ENCODE results near the gene ST6GALNAC4. TPM values are rescaled to one million over a fixed set of nuclear protein-coding genes. Genes with fewer than 3 reads are reported as not detected.

ST6GALNAC4 gene
- total RNA-seq, 1 donor from 2014 or later: 50.0 TPM

DNA sequence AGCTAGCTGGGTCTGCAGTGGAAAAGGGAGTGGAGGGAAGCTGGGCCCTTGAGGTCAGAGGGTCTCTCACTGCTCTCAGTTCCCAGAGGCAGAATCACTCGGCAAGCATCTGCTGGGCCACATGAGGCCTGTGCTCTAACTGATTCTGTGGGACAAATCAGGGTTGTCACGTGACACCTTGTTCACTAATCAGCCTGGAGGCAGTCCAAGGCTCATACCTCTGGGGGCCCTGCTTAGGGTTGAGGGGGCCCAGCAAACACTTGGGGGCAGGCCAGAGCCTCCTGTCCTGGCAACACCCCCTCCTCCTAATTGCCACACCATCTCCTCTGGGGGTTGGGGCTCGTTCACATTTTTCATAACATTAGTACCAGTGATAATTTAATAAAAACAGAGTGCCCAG is 29.9 kb upstream of the ST6GALNAC4 start:
- no peak for DNase-seq

DNA sequence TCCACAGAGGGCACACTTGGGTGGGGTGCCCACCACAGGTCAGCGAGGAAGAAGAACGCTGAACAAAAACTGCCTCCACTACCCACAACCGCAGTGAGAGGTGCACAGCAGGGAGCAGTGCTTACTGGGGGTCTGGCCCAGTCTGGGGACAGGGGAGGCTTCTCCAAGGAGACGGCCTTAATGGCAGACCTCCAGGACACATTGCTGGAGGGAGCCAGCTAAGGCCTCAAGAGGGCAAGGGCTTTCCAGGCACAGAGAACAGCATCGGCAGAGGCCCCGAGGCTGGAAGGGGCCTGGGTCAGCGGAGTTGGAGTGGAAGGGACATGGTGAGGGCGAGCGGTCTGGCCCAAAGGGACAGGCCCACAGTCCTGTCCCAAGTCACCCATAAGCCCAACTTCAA is 29.1 kb upstream of the ST6GALNAC4 start:
- DNase-seq: no peak

DNA sequence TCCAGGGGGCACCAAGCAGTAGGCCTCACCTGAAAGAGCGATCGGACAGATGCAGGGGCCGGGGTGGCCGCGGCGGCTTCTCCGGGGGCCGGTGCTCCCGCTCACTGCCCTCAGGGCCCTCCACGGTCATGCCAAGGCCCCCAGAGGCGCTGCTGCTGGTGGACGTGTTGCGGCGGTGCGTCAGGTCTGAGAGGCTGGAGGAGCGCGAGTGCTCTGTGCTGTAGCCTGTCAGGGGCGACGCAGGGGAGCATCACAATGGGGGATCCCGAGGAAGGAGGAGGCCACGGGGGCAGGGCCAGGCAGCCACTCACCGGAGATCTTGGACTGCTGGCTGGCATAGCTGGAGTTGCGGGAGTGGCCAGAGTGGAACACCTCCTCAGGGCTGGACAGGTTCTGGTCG is 28.5 kb upstream of the ST6GALNAC4 start:
- DNase-seq: no peak

- DNase-seq: no peak
These were observed 27.9 kb upstream of the ST6GALNAC4 start for GRCh38 chr9:127944586-127945218.

GRCh38 chr9:127943731-127944144 is 26.9 kb upstream of the ST6GALNAC4 start:
- peak; percentile 90 for DNase-seq

DNA sequence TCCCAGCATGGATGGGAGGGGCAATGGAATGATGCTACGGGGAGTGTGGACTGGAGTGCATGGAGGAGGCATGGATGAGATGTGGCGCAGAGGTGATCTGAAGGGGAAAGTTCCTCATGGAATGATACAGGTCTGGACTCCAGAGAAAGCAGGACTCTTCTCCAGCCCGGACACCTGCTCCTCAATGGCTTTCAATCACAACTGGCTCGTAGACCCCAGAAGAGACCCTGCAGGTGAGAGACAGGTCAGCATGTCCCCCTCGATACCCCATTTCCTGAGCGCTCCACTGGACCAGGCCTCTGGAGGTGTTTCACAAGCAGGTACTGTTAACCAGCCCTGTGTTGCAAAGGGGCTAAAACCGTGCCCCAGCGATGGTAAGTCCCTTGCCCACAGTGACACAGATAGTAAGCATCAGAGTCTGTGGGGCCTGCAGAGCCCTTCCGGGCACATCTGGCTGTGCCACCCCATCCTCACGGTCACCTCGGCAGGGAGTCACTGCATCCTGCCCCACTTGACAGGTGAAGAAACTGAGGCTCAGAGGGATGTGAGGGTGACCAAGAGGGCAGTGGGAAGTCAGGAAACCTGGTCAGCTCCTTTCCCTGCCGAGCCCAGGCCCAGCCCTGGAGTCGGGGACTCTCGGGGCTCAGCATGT is 26.3 kb upstream of the ST6GALNAC4 start:
- no peak for DNase-seq

DNA sequence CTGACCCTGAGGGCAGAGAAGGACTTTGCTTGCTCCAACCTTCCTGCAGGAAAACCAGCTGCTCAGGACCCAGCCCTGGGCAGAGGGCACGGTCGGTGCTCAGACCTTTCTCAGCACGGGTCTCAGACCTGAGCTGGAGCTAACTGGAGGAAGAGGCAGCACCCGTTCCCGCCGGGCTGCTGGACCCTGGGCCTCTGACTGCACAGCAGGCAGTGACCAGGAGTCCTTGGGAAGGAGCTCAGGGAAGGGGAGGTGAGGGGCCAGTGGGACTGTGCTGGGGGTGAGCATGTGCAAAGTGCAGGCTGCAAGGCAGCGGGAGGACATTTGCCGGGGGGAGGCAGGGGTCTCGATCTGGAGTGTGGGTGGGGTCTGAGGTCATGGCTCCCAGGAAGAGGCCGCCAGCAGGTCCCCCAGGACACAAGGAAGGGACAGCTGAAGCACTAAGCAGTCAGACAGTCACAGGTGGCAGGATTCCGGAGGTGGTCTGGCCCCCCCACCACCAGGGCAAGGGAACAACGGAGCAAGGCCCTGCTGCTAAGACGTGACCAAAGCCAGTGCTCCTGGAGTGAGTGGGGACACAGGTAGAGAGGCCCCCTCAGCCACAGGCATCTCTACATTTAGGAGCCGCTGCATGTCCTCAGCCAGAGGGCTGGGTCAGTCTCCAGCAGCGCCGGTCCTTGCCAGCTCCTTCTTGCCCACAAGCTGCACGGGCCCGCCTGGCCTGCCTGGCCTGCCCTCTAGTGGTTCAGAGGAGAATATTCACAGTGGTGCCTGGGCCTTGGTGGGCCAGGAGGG is 25.6 kb upstream of the ST6GALNAC4 start:
- DNase-seq: peak; percentile 84

DNA sequence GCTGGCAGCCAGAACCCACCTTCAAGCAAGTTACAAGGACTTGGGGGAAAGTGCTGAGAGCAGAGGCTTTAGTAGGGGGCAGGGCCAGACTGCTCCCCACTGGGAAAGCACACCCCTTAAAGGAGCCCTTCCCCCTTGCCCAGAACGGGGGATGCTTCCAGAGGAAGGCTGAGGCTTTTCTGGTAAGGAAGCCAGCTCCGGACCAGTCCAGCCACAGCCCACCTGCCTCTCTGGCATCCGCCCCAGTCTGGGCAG is 25.0 kb upstream of the ST6GALNAC4 start:
- DNase-seq: no peak

DNA sequence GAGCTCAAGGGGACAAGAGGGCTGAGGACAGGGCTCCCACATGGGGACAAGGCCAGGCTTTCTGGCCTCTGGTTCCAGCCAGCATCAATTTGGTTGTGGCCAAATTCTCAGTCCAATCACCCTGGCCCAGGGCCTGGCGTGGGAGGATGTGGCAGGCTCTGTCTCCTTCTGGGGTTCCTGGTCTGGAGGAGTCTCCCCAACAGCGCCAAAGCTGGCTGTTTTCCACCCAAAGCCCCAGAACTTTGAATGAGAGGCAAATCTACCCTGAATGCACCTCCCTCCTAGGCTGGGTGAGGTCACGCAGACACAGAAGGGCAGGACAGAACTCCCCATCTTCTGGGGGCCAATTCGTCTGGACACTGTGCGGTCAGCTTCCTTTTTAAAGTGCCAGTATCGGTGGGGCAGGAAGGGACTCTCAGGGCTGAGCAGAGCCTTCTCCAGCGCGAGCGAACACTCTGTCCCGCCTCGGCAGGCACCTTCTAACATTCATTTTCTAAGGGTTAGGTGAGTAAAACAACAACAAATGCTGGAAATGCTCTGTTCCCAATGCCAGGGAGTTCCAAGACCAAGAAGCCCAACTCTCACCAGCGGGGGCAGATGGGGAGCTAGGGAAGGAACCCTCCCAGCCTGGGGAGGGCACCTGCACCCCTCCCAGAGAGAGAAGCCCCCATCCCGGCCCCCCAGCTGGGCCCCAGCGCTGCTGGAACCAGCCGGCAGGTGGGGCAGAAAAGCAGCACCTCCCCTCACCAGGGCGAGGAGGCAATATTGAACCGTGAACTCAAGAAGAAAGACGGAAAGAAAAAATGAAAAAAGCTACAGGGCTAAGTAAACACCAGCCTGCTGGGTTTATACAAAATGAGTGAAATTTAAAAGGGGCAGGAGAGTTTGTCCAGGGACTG is 24.5 kb upstream of the ST6GALNAC4 start:
- DNase-seq: no peak

- no peak for DNase-seq
These were observed 23.8 kb upstream of the ST6GALNAC4 start for GRCh38 chr9:127940593-127940992.

DNA sequence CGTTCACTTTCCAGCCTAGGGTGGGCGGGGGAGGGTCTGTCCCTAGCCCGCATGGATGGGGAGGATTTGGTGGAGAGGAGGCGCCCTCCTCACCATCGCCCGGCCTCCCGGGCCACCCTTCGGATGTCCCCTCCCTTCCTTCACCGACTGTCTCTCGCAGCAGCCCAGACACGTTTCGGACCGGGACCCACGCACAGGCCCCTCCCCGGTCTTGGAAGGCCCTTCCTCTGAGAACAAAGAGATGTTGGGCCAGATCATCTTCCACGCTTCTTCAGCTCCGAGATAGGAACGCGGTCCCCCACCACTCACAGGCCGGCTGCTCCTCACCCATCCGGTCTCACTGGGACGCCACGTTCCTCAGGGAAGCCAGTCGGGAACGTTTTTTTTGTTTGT is 21.5 kb upstream of the ST6GALNAC4 start:
- DNase-seq: peak; percentile 41

DNA sequence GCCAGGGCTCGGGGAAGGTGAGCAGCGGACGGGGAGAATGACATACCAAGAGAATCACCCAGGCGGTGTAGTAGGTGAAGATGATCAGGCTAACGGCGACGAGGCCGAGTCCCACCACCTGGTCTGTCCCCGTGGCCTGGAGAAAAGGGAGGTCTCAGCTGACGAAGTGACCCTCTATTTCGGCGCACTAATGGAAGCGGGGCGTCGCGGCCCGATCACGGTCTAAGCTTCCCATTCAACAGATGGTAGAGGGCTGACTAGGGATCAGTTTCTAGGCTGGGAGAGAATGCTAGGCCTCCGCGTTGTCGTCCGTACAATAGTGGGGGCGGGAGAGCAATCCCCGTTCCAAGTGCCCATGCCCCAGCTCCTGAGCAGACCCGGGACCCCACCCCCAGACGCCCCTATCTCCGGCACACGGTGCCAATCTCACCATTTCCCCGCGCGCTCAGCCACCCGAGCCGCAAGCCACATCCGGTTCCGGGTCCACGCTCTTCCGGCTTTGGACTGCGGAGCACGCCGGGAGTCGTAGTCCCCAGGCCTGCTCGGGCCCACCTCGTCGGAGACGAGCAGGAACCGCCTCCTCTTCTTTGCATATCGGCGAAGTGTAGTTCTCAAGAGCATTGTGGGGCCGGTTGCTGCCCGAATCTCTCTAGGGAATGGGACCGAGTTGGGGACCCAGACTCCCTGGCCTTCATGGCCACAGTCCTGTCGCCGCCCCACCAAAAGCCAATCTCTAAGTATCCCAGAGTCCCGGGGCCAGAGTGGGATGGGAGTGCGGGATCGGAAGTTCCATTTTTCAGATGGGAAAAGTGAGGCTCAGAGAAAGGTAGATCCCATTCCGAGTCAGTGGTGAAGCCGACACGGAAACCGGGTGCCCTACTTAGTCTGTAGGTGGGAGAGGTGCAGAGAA is 20.8 kb upstream of the ST6GALNAC4 start, which contains the start of gene DPM2:
Gene DPM2, minus strand, starts transcription at position 467 of the 910 bp plus-strand sequence. Its CDS starts 34 bp downstream, at position 433.
- DNase-seq: peak; percentile 92

DNA sequence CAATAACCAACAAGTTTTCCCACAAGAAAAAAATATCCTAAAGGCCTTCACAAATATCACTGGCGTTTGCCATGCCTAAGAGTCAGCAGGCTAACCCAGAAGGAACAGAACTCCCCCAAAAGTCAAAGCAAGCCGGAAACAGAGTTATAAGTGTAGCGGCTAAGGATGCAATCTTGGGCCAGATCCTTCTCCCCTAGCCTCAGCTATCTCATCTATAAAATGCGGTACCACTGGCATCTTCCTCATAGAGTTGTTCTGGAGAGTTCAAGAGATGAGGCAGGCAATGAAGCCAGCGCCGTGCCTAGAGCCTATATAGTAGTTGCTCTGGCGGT is 20.2 kb upstream of the ST6GALNAC4 start:
- DNase-seq: no peak

GRCh38 chr9:127936347-127936852 is 19.6 kb upstream of the ST6GALNAC4 start:
- DNase-seq: no peak

- DNase-seq: no peak
These were observed 19.0 kb upstream of the ST6GALNAC4 start for GRCh38 chr9:127935765-127936221.

DNA sequence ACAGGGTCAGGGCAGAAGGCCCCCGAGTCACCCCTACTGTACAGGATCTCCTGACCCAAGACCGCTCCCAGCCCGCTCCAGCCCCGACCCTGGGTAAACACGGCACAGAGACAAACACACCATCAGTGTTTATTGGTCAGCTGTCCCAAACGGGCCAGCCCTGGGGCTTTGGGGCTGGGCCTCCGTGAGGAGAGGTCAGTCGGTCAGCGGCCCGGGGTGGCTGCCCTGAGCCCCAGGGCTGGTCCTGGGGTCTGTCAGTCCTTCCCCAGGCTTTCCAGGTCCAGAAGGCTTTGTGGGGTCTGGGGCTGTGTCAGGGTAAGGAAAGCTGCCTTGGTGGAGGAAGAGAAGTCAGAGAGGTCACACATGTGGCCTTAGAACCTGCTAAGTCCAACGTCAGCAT is 18.1 kb upstream of the ST6GALNAC4 start:
- no peak for DNase-seq

GRCh38 chr9:127934248-127934647 is 17.4 kb upstream of the ST6GALNAC4 start:
- DNase-seq: no peak

DNA sequence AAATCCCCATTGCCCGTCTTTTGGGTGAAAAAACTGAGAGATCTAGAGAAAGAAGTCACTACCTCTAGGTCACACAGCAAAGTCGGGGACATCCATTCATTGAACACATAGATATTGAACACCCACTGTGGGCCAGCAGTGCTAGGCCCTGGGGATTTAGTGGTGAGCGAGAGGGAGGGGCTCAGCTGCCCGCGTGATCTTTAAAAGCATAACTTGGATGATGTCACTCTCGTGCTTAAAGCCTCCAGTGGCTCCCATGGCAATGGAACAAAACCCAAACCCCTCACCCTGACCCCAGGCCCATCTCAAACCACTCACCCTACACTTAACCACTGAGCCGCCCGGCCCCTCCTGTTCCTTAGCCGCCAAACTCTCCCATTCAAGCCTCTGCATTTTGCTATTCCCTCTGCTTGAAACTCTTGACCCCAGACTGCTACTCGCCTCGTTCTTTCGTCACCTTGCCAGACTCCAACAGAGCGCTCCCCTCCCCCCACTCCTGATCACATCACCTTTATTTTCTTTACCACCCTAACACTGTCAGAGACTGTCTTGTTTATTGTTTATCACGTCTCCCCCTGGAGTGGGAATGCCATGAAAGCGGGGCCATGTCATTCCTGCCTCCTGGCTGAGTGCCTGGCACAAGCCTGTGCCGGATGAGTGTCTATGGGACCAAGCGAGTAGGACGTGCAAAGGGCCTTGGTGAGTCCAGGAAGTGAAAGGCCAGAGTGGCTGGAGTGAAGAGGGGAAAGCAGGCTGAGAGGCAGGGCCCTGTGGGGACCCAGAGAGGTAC is 14.4 kb upstream of the ST6GALNAC4 start:
- peak; percentile 61 for DNase-seq

GRCh38 chr9:127930231-127931091 is 13.6 kb upstream of the ST6GALNAC4 start, which contains the start of gene PIP5KL1:
Gene PIP5KL1, minus strand, starts transcription at chr9:127930777. Its CDS starts 25 bp downstream, at chr9:127930752.
- peak; percentile 87 for DNase-seq

- DNase-seq: no peak
These were observed 12.8 kb upstream of the ST6GALNAC4 start for GRCh38 chr9:127929625-127929979.

Data from dermis blood vessel endothelial cell (primary cell).